IMR-90 (cell line): ENCODE data around the gene CACNA1F. TPM values are rescaled to one million over a fixed set of nuclear protein-coding genes. Genes with fewer than 3 reads are reported as not detected.

Experiments
- ATAC-seq: fragments of 200-7000 bp; cut with Tn5 transposase; 2 replicates; pipeline ENCODE4 v1.9.1; 2020; ENCODE audit warnings: low read depth, mild to moderate bottlenecking, moderate library complexity
- BruUV-seq: library from RNA; stranded (reverse); fragments of 400-500 nt; replicated peaks from 2 replicates; lab custom pipeline; 2021; lab: Mats Ljungman, UMichigan
- CTCF ChIA-PET: fragments of 300-600 bp; formaldehyde crosslinking; extraction: SDS; loops from one replicate; lab custom pipeline; 2021; ENCODE audit warnings: antibody characterized with exemption; lab: Yijun Ruan, JAX
- POLR2A ChIA-PET: fragments of 300-600 bp; sonication (Branson Sonifier 250); formaldehyde crosslinking; loops from one replicate; lab custom pipeline; 2022; ENCODE audit warnings: antibody characterized with exemption; ENCODE audit not compliant: unreplicated experiment; lab: Charles Lee
- DNase-seq: peaks from one replicate; pipeline ENCODE4 v3.0.0; 2013
- H2AFZ ChIP-seq: replicated peaks from 2 replicates; pipeline ENCODE3; 2013; ENCODE audit warnings: low read length, mild to moderate bottlenecking; ENCODE audit not compliant: poor library complexity
- H2AK5ac ChIP-seq: 2 replicates; pipeline ENCODE4 v1.6.1; 2013; ENCODE audit warnings: low read depth, low read length, inconsistent platforms
- H2AK9ac ChIP-seq: replicated peaks from 2 replicates; pipeline ENCODE3; 2013; ENCODE audit warnings: mild to moderate bottlenecking, low read depth, low read length, moderate library complexity; ENCODE audit not compliant: poor library complexity
- H2BK120ac ChIP-seq: 2 replicates; pipeline ENCODE4 v1.6.1; 2013; ENCODE audit warnings: low read depth, low read length, inconsistent platforms
- H2BK15ac ChIP-seq: 3 replicates; pipeline ENCODE4 v1.6.1; 2013; ENCODE audit warnings: low read depth, low read length, inconsistent platforms
- H2BK20ac ChIP-seq: 2 replicates; pipeline ENCODE4 v1.6.1; 2013; ENCODE audit warnings: low read depth, mild to moderate bottlenecking, inconsistent platforms, low read length, moderate library complexity
- H2BK5ac ChIP-seq: 2 replicates; pipeline ENCODE4 v1.6.1; 2013; ENCODE audit warnings: mild to moderate bottlenecking, low read depth, low read length, inconsistent platforms; ENCODE audit not compliant: poor library complexity, severe bottlenecking
- H3K14ac ChIP-seq: replicated peaks from 2 replicates; pipeline ENCODE4 v1.6.1; 2013; ENCODE audit warnings: low read depth, low read length, inconsistent platforms
- H3K18ac ChIP-seq: 2 replicates; pipeline ENCODE4 v1.6.1; 2013; ENCODE audit warnings: low read depth, low read length, control low read depth
- H3K23ac ChIP-seq: 2 replicates; pipeline ENCODE4 v1.6.1; 2013; ENCODE audit warnings: low read depth, low read length, inconsistent platforms
- H3K27ac ChIP-seq: 2 replicates; pipeline ENCODE4 v1.5.1; 2013; ENCODE audit warnings: mild to moderate bottlenecking, control low read depth, low read length; ENCODE audit not compliant: insufficient read depth
- H3K27me3 ChIP-seq: 2 replicates; pipeline ENCODE4 v1.6.1; 2013; ENCODE audit warnings: low read length; ENCODE audit not compliant: control insufficient read depth, insufficient read depth
- H3K36me3 ChIP-seq: 2 replicates; pipeline ENCODE4 v1.6.1; 2013; ENCODE audit warnings: low read length, mixed read lengths; ENCODE audit not compliant: control insufficient read depth, insufficient read depth
- H3K4ac ChIP-seq: 2 replicates; pipeline ENCODE4 v1.6.1; 2013; ENCODE audit warnings: low read depth, low read length, inconsistent platforms
- H3K4me1 ChIP-seq: 2 replicates; pipeline ENCODE4 v1.6.1; 2013; ENCODE audit warnings: low read length, mixed read lengths; ENCODE audit not compliant: control insufficient read depth, insufficient read depth
- H3K4me2 ChIP-seq: 2 replicates; pipeline ENCODE4 v1.6.1; 2013; ENCODE audit warnings: low read depth, mild to moderate bottlenecking, control low read depth, low read length, moderate library complexity
- H3K4me3 ChIP-seq: 2 replicates; pipeline ENCODE4 v1.5.1; 2013; ENCODE audit warnings: low read depth, mild to moderate bottlenecking, control low read depth, low read length, moderate library complexity; ENCODE audit not compliant: insufficient read depth
- H3K56ac ChIP-seq: 2 replicates; pipeline ENCODE4 v1.6.1; 2013; ENCODE audit warnings: low read length, inconsistent platforms; ENCODE audit not compliant: insufficient read depth; ENCODE audit errors: extremely low read depth
- H3K79me1 ChIP-seq, 2 experiments: 2 replicates each; pipeline ENCODE4 v1.6.1; 2013; ENCODE audit warnings: low read length in 2 of 2, inconsistent platforms in 1 of 2, low read depth in 1 of 2
- H3K9ac ChIP-seq: 2 replicates; pipeline ENCODE4 v1.6.1; 2013; ENCODE audit warnings: low read depth, low read length, control low read depth
- H3K9me1 ChIP-seq: 2 replicates; pipeline ENCODE4 v1.6.1; 2013; ENCODE audit warnings: low read length, inconsistent platforms; ENCODE audit not compliant: insufficient read depth
- H3K9me3 ChIP-seq: 2 replicates; pipeline ENCODE4 v1.6.1; 2013; ENCODE audit warnings: low read length; ENCODE audit not compliant: control insufficient read depth, insufficient read depth
- H4K20me1 ChIP-seq: 2 replicates; pipeline ENCODE4 v1.6.1; 2013; ENCODE audit warnings: low read length, inconsistent platforms; ENCODE audit not compliant: insufficient read depth
- H4K5ac ChIP-seq: 2 replicates; pipeline ENCODE4 v1.6.1; 2013; ENCODE audit warnings: mild to moderate bottlenecking, low read depth, low read length, control low read depth
- H4K8ac ChIP-seq, 2 experiments: 2 replicates each; pipeline ENCODE4 v1.6.1; 2013; ENCODE audit warnings: low read depth in 2 of 2, low read length in 2 of 2, control low read depth in 1 of 2, inconsistent platforms in 1 of 2
- H4K91ac ChIP-seq: 2 replicates; pipeline ENCODE4 v1.6.1; 2013; ENCODE audit warnings: low read depth, low read length, inconsistent platforms; ENCODE audit not compliant: insufficient read depth
- BHLHE40 ChIP-seq: fragments of 150-350 bp; IDR thresholded peaks from 2 replicates; pipeline ENCODE4 v1.6.1; 2016; ENCODE audit warnings: mild to moderate bottlenecking, low read depth, low read length
- CEBPB ChIP-seq: IDR thresholded peaks from 2 replicates; pipeline ENCODE4 v1.6.1; 2012; ENCODE audit warnings: low read depth, low read length, improper control_type of control experiment
- CHD1 ChIP-seq: IDR thresholded peaks from 2 replicates; pipeline ENCODE4 v1.6.1; 2012; ENCODE audit warnings: low read depth, low read length, improper control_type of control experiment
- CTCF ChIP-seq: conservative IDR thresholded peaks from 2 replicates; pipeline ENCODE4 v1.5.1; 2012; ENCODE audit warnings: mild to moderate bottlenecking, low read depth, low read length, improper control_type of control experiment
- ELK1 ChIP-seq: fragments of 150-350 bp; IDR thresholded peaks from 2 replicates; pipeline ENCODE4 v1.6.1; 2016; ENCODE audit warnings: low read depth, mild to moderate bottlenecking, low read length, moderate library complexity, borderline replicate concordance
- MAZ ChIP-seq: IDR thresholded peaks from 2 replicates; pipeline ENCODE4 v1.6.1; 2012; ENCODE audit warnings: low read depth, mild to moderate bottlenecking, low read length, improper control_type of control experiment, moderate library complexity, borderline replicate concordance
- MXI1 ChIP-seq: IDR thresholded peaks from 2 replicates; pipeline ENCODE4 v1.6.1; 2012; ENCODE audit warnings: low read depth, mild to moderate bottlenecking, low read length, moderate library complexity, borderline replicate concordance
- NFE2L2 ChIP-seq: fragments of 150-350 bp; IDR thresholded peaks from 2 replicates; pipeline ENCODE4 v1.6.1; 2016; ENCODE audit warnings: low read depth, mild to moderate bottlenecking, low read length
- POLR2A ChIP-seq: IDR thresholded peaks from 2 replicates; pipeline ENCODE4 v1.6.1; 2012; ENCODE audit warnings: mild to moderate bottlenecking, low read depth, low read length
- RAD21 ChIP-seq: IDR thresholded peaks from 2 replicates; pipeline ENCODE4 v1.6.1; 2012; ENCODE audit warnings: low read length, improper control_type of control experiment
- RCOR1 ChIP-seq: IDR thresholded peaks from 2 replicates; pipeline ENCODE4 v1.6.1; 2012; ENCODE audit warnings: mild to moderate bottlenecking, low read length, improper control_type of control experiment; ENCODE audit not compliant: insufficient replicate concordance
- RFX5 ChIP-seq: IDR thresholded peaks from 2 replicates; pipeline ENCODE4 v1.8.0; 2012; ENCODE audit warnings: low read depth, mild to moderate bottlenecking, low read length, moderate library complexity
- SMC3 ChIP-seq: fragments of 150-350 bp; IDR thresholded peaks from 2 replicates; pipeline ENCODE4 v1.6.1; 2016; ENCODE audit warnings: low read depth, mild to moderate bottlenecking, antibody characterized with exemption, low read length, moderate library complexity
- USF2 ChIP-seq: fragments of 150-350 bp; IDR thresholded peaks from 2 replicates; pipeline ENCODE4 v1.6.1; 2017; ENCODE audit warnings: mild to moderate bottlenecking, antibody characterized with exemption, low read length, low read depth
- WGBS, 2 experiments: methylation state at CpG; one replicate each; pipeline versions ENCODE4 v1.1.5 to v1.1.7; 2013; ENCODE audit warnings: missing lambda C conversion rate in 2 of 2; ENCODE audit not compliant: insufficient read length in 1 of 2; ENCODE audit errors: extremely low coverage in 2 of 2; 5-methylcytosine and 5-hydroxymethylcytosine counted together
- dilution Hi-C: fragments of 300-500 bp; cut with HindIII; formaldehyde crosslinking; loops from one replicate; pipeline ENCODE4 v1.14.3; 2018; ENCODE audit warnings: low sequenced_read_pairs; ENCODE audit not compliant: unreplicated experiment
- in situ Hi-C: fragments of 300-500 bp; cut with MboI; formaldehyde crosslinking; loops from 3 replicates; pipeline ENCODE4 v1.14.3; 2019; ENCODE audit warnings: low sequenced_read_pairs, inconsistent platforms, mixed read lengths
- intact Hi-C: fragments of 100-400 bp; cut with micrococcal nuclease; formaldehyde crosslinking; loops from 2 replicates; pipeline ENCODE4 v1.10.0; 2022
- polyA plus RNA-seq, 3 experiments: library from polyadenylated mRNA; depleted of rRNA; stranded (reverse); fragments of >200 nt; gene quantifications; 2 replicates each; pipeline ENCODE4 v1.2.3, GENCODE V29; 2012; ENCODE audit warnings: low replicate concordance in 1 of 3
- total RNA-seq: library from RNA; depleted of rRNA; stranded (reverse); fragments of >200 nt; gene quantifications from 2 replicates; pipeline ENCODE4 v1.2.3, GENCODE V29; 2012

CACNA1F gene
- total and polyA plus RNA-seq, 2 of the 4 experiments (the other 2 are of a cell fraction), result not detected

- Histone ChIP-seq H3K4me1 (no peaks in the 10 kb centered on the region), H2BK15ac (no peak overlapping the region), H3K56ac (no peak overlapping the region), H3K4me2 (no peak overlapping the region), H3K79me1 (no peaks in the 10 kb centered on the region), H2AK5ac (no peak overlapping the region), H3K9me1 (no peaks in the 10 kb centered on the region), H2AFZ (no peak overlapping the region), H3K14ac (no peak overlapping the region), H3K4me3 (no peak overlapping the region), H3K36me3 (peaks cover 4% of the 10 kb centered on the region; the same call in 1 of the 2 replicates), H2BK5ac (no peak overlapping the region), H3K23ac (no peak overlapping the region), H2BK20ac (no peak overlapping the region), H4K20me1 (no peaks in the 10 kb centered on the region), H2AK9ac (no peak overlapping the region), H4K91ac (no peak overlapping the region), H3K4ac (no peak overlapping the region), H4K8ac (no peak overlapping the region), H3K18ac (no peak overlapping the region), H3K27ac (no peak overlapping the region), H3K9me3 (no peaks in the 10 kb centered on the region), H3K9ac (no peak overlapping the region), H2BK120ac (no peak overlapping the region), H4K5ac (no peak overlapping the region), H3K27me3 (no peaks in the 10 kb centered on the region; the same call in 1 of the 2 replicates)
- DNase-seq (no peak), ATAC-seq (no peak)
- ChIA-PET POLR2A (no interaction called here), CTCF (no interaction called here)
- BruUV-seq, result no TSS peak
- dilution Hi-C loops, result no loop called here
- WGBS, 2 experiments, result 86% methylated on average over 1 of the region's 13 CpGs; no CpG with 5 or more reads in 1 of the 2 experiments
- TF ChIP-seq MXI1, result no peak
- no peak for TF ChIP-seq RAD21
- no peak for TF ChIP-seq RFX5
- no peak for TF ChIP-seq CEBPB
- TF ChIP-seq MAZ, result no peak
- no peak for TF ChIP-seq ELK1
- TF ChIP-seq POLR2A, result no peak
- no peak for TF ChIP-seq USF2
- TF ChIP-seq NFE2L2, result no peak
- TF ChIP-seq CHD1, result no peak
- no peak for TF ChIP-seq CTCF
- no peak for TF ChIP-seq RCOR1
- no peak for TF ChIP-seq BHLHE40
- TF ChIP-seq SMC3, result no peak
- intact Hi-C loops, result no loop called here
- in situ Hi-C loops, result no loop called here
Measured at GRCh38 chrX:49251325-49251724, 18.2 kb upstream of the CACNA1F start.
